SK-N-MC (cell line): Measurements from ENCODE around the gene RASIP1.

Experiments used
- EZH2 ChIP-seq: fragments of 200-600 bp; sonication (generic); IDR thresholded peaks from one replicate; pipeline ENCODE4 v1.6.1; 2017; ENCODE audit warnings: antibody characterized with exemption
- FOXP2 ChIP-seq: optimal IDR thresholded peaks from 2 replicates; pipeline ENCODE3; 2011; ENCODE audit warnings: mild to moderate bottlenecking, moderate library complexity; ENCODE audit not compliant: insufficient read depth; ENCODE audit errors: extremely low read length, control extremely low read depth
- POLR2AphosphoS5 ChIP-seq: IDR thresholded peaks from 2 replicates; pipeline ENCODE4 v1.6.1; 2012; ENCODE audit warnings: mild to moderate bottlenecking, low read depth, low read length, borderline replicate concordance

GRCh38 chr19:48676887-48677286 is 63.5 kb downstream of the RASIP1 start:
- TF ChIP-seq EZH2 (no peak), POLR2AphosphoS5 (no peak), FOXP2 (no peak)
